Measurements from ENCODE around the gene GJA4.
"Not testable (repeated sequence)": the region's sequence is repeated elsewhere in the genome, so short reads cannot be mapped to it uniquely, and the experiment has no call there.

GJA4 gene

GRCh38 chr1:34792424-34792823 lies 375 bp upstream of the GJA4 start:
- no peak for DNase-seq (ENCODE audit: low read depth)

- DNase-seq (ENCODE audit: low read depth): no peak
These were observed 1.4 kb downstream of the GJA4 start for GRCh38 chr1:34794001-34794789.

GRCh38 chr1:34794790-34795180 lies 2.0 kb downstream of the GJA4 start:
- no peak for DNase-seq (ENCODE audit: low read depth)

- DNase-seq (ENCODE audit: low read depth): no peak
These were observed 3.1 kb downstream of the GJA4 start for GRCh38 chr1:34795916-34796315.

GRCh38 chr1:34796990-34797389 lies 4.2 kb downstream of the GJA4 start:
- DNase-seq (ENCODE audit: low read depth): no peak

GRCh38 chr1:34800214-34800613 lies 7.4 kb downstream of the GJA4 start:
- no peak for DNase-seq (ENCODE audit: low read depth)

GRCh38 chr1:34803770-34804169 lies 11.0 kb downstream of the GJA4 start:
- no peak for DNase-seq (ENCODE audit: low read depth)

GRCh38 chr1:34806396-34806795 lies 13.6 kb downstream of the GJA4 start:
- no peak for DNase-seq (ENCODE audit: low read depth)

GRCh38 chr1:34808051-34808810 lies 15.4 kb downstream of the GJA4 start:
- no peak for DNase-seq (ENCODE audit: low read depth)

GRCh38 chr1:34810781-34811180 lies 18.0 kb downstream of the GJA4 start:
- not testable (repeated sequence) for DNase-seq (ENCODE audit: low read depth)

- DNase-seq (ENCODE audit: low read depth): no peak
These were observed 23.5 kb downstream of the GJA4 start for GRCh38 chr1:34816332-34816731.

- DNase-seq (ENCODE audit: low read depth): no peak
These were observed 24.0 kb downstream of the GJA4 start for GRCh38 chr1:34816778-34817177.

- not testable (repeated sequence) for DNase-seq (ENCODE audit: low read depth)
These were observed 26.1 kb downstream of the GJA4 start for GRCh38 chr1:34818862-34819261.

GRCh38 chr1:34822202-34822601 lies 29.4 kb downstream of the GJA4 start:
- DNase-seq (ENCODE audit: low read depth): no peak

GRCh38 chr1:34824817-34825454 lies 32.1 kb downstream of the GJA4 start:
- no peak for DNase-seq (ENCODE audit: low read depth)

- DNase-seq (ENCODE audit: low read depth): no peak
These were observed 32.8 kb downstream of the GJA4 start for GRCh38 chr1:34825455-34826091.

- no peak for DNase-seq (ENCODE audit: low read depth)
These were observed 34.6 kb downstream of the GJA4 start for GRCh38 chr1:34827341-34827941.

- DNase-seq (ENCODE audit: low read depth): no peak
These were observed 35.8 kb downstream of the GJA4 start for GRCh38 chr1:34828611-34829010.

- DNase-seq (ENCODE audit: low read depth): no peak
These were observed 36.5 kb downstream of the GJA4 start for GRCh38 chr1:34829250-34829649.

GRCh38 chr1:34831721-34832246 lies 39.0 kb downstream of the GJA4 start:
- no peak for DNase-seq (ENCODE audit: low read depth)

GRCh38 chr1:34833711-34834110 lies 40.9 kb downstream of the GJA4 start:
- no peak for DNase-seq (ENCODE audit: low read depth)
